ENCODE results near the gene DCX. TPM values are rescaled to one million over a fixed set of nuclear protein-coding genes. Genes with fewer than 3 reads are reported as not detected.

Gene DCX
- total RNA-seq, 1 donor from 2014 or later, result not detected

GRCh38 chrX:111309083-111309482 lies 102.9 kb downstream of the DCX start:
- no peaks in the 10 kb centered on the region for H3K27me3 Mint-ChIP-seq (ENCODE audit: unreplicated experiment)
- H3K27ac Mint-ChIP-seq (ENCODE audit: unreplicated experiment), result no peak overlapping the region
- no peak overlapping the region for H3K4me3 Mint-ChIP-seq (ENCODE audit: unreplicated experiment)
- TF ChIP-seq CTCF (IDR thresholded peaks at IDR 0.05), result no peak
- no peaks in the 10 kb centered on the region for H3K4me1 Mint-ChIP-seq (ENCODE audit: unreplicated experiment)
- DNase-seq (ENCODE audit: extremely low spot score, unreplicated experiment), result no peak
- no peaks in the 10 kb centered on the region for H3K36me3 Mint-ChIP-seq (ENCODE audit: unreplicated experiment)
- peaks cover under 1% of the 10 kb centered on the region for H3K9me3 Mint-ChIP-seq (ENCODE audit: unreplicated experiment)

GRCh38 chrX:111308039-111308438 lies 104.0 kb downstream of the DCX start:
- no peak for TF ChIP-seq CTCF (IDR thresholded peaks at IDR 0.05)
- no peak for DNase-seq (ENCODE audit: extremely low spot score, unreplicated experiment)

GRCh38 chrX:111302284-111302683 lies 109.7 kb downstream of the DCX start:
- Mint-ChIP-seq H3K4me1 (ENCODE audit: unreplicated experiment) (no peaks in the 10 kb centered on the region), H3K36me3 (ENCODE audit: unreplicated experiment) (no peaks in the 10 kb centered on the region), H3K27me3 (ENCODE audit: unreplicated experiment) (no peaks in the 10 kb centered on the region), H3K27ac (ENCODE audit: unreplicated experiment) (no peak overlapping the region), H3K9me3 (ENCODE audit: unreplicated experiment) (no peaks in the 10 kb centered on the region), H3K4me3 (ENCODE audit: unreplicated experiment) (no peak overlapping the region)
- no peak for DNase-seq (ENCODE audit: extremely low spot score, unreplicated experiment)
- no peak for TF ChIP-seq CTCF (IDR thresholded peaks at IDR 0.05)

More at GRCh38 chrX:111308039-111308438, 104.0 kb downstream of the DCX start:
- Mint-ChIP-seq H3K4me1 (ENCODE audit: unreplicated experiment) (no peaks in the 10 kb centered on the region), H3K9me3 (ENCODE audit: unreplicated experiment) (no peaks in the 10 kb centered on the region), H3K27ac (ENCODE audit: unreplicated experiment) (no peak overlapping the region), H3K27me3 (ENCODE audit: unreplicated experiment) (no peaks in the 10 kb centered on the region), H3K4me3 (ENCODE audit: unreplicated experiment) (no peak overlapping the region), H3K36me3 (ENCODE audit: unreplicated experiment) (no peaks in the 10 kb centered on the region)

GRCh38 chrX:111288841-111289240 lies 123.2 kb downstream of the DCX start:
- H3K36me3 Mint-ChIP-seq (ENCODE audit: unreplicated experiment), result no peaks in the 10 kb centered on the region
- H3K27me3 Mint-ChIP-seq (ENCODE audit: unreplicated experiment), result no peaks in the 10 kb centered on the region
- H3K4me3 Mint-ChIP-seq (ENCODE audit: unreplicated experiment), result no peak overlapping the region
- TF ChIP-seq CTCF (IDR thresholded peaks at IDR 0.05), result no peak
- no peak overlapping the region for H3K27ac Mint-ChIP-seq (ENCODE audit: unreplicated experiment)
- DNase-seq (ENCODE audit: extremely low spot score, unreplicated experiment), result no peak
- H3K4me1 Mint-ChIP-seq (ENCODE audit: unreplicated experiment), result no peaks in the 10 kb centered on the region
- no peaks in the 10 kb centered on the region for H3K9me3 Mint-ChIP-seq (ENCODE audit: unreplicated experiment)

GRCh38 chrX:111284631-111285293 lies 127.2 kb downstream of the DCX start:
- Mint-ChIP-seq H3K27me3 (ENCODE audit: unreplicated experiment) (no peaks in the 10 kb centered on the region), H3K9me3 (ENCODE audit: unreplicated experiment) (no peaks in the 10 kb centered on the region), H3K27ac (ENCODE audit: unreplicated experiment) (no peak overlapping the region), H3K36me3 (ENCODE audit: unreplicated experiment) (no peaks in the 10 kb centered on the region), H3K4me3 (ENCODE audit: unreplicated experiment) (no peak overlapping the region), H3K4me1 (ENCODE audit: unreplicated experiment) (no peaks in the 10 kb centered on the region)
- TF ChIP-seq CTCF (IDR thresholded peaks at IDR 0.05), result no peak
- no peak for DNase-seq (ENCODE audit: extremely low spot score, unreplicated experiment)

Data from osteocyte (in vitro differentiated cells).